WTC11 (cell line): ENCODE results near the gene MIPOL1. TPM values are rescaled to one million over a fixed set of nuclear protein-coding genes. Genes with fewer than 3 reads are reported as not detected.

Experiments
- ATAC-seq: fragments of 200-7000 bp; cut with Tn5 transposase; 2 replicates; pipeline ENCODE4 v1.10.0; 2021; ENCODE audit warnings: mild to moderate bottlenecking, moderate library complexity
- CTCF ChIA-PET: fragments of 300-600 bp; sonication (Branson Sonifier 250); formaldehyde crosslinking; loops from one replicate; lab custom pipeline; 2021; ENCODE audit warnings: antibody characterized with exemption; lab: Charles Lee
- POLR2A ChIA-PET: fragments of 350-600 bp; sonication (Branson Sonifier 250); formaldehyde crosslinking; loops from one replicate; lab custom pipeline; 2021; ENCODE audit warnings: antibody characterized with exemption; lab: Charles Lee
- DNase-seq: peaks from one replicate; pipeline ENCODE4 v3.0.0; 2021; ENCODE audit warnings: low spot score
- H3K27ac Mint-ChIP-seq: 2 replicates; pipeline ENCODE4 v1.8.0; 2021; ENCODE audit warnings: mixed read lengths
- H3K27me3 Mint-ChIP-seq: 2 replicates; pipeline ENCODE4 v1.8.0; 2021; ENCODE audit warnings: low read depth, mild to moderate bottlenecking, moderate library complexity, mixed read lengths
- H3K36me3 Mint-ChIP-seq: 2 replicates; pipeline ENCODE4 v1.8.0; 2021; ENCODE audit warnings: mixed read lengths
- H3K4me1 Mint-ChIP-seq: 2 replicates; pipeline ENCODE4 v1.8.0; 2022; ENCODE audit warnings: mixed read lengths
- H3K4me3 Mint-ChIP-seq: 2 replicates; pipeline ENCODE4 v1.8.0; 2021; ENCODE audit warnings: mild to moderate bottlenecking, moderate library complexity, mixed read lengths
- H3K9me3 Mint-ChIP-seq: 2 replicates; pipeline ENCODE4 v1.8.0; 2021; ENCODE audit warnings: mixed read lengths
- CBFB ChIP-seq: sonication (generic); formaldehyde crosslinking; IDR thresholded peaks from 2 replicates; pipeline ENCODE4 v1.8.1; 2022; ENCODE audit warnings: mild to moderate bottlenecking, low read depth, missing genetic modification reagents
- HMGA2 ChIP-seq: fragments of 250-450 bp; sonication (Bioruptor Pico); IDR thresholded peaks from 2 replicates; pipeline ENCODE4 v1.4.0; 2021; ENCODE audit warnings: mild to moderate bottlenecking, moderate library complexity
- JAZF1 ChIP-seq: fragments of 250-450 bp; sonication (Bioruptor Pico); IDR thresholded peaks from 2 replicates; pipeline ENCODE4 v1.9.0; 2021; ENCODE audit warnings: moderate library complexity, mild to moderate bottlenecking, inconsistent platforms
- NR2C2 ChIP-seq: sonication (generic); formaldehyde crosslinking; IDR thresholded peaks from 2 replicates; pipeline ENCODE4 v1.8.0; 2022; ENCODE audit warnings: mild to moderate bottlenecking, missing genetic modification reagents
- NR3C1 ChIP-seq: sonication (generic); formaldehyde crosslinking; conservative IDR thresholded peaks from 2 replicates; pipeline ENCODE4 v1.8.1; 2023; ENCODE audit warnings: low read depth, mild to moderate bottlenecking, missing genetic modification reagents
- PRRX2 ChIP-seq: fragments of 250-450 bp; sonication (Bioruptor Pico); IDR thresholded peaks from 2 replicates; pipeline ENCODE4 v1.8.0; 2021; ENCODE audit warnings: mild to moderate bottlenecking
- RELA ChIP-seq: sonication (generic); formaldehyde crosslinking; IDR thresholded peaks from 2 replicates; pipeline ENCODE4 v1.8.1; 2022; ENCODE audit warnings: missing genetic modification reagents, mild to moderate bottlenecking, borderline replicate concordance
- total RNA-seq: library from RNA; stranded (reverse); gene quantifications from 3 replicates; pipeline ENCODE4 v1.2.3, GENCODE V29; 2021
- TF ChIP-seq, protein P1 (sequence below): sonication (generic); formaldehyde crosslinking; IDR thresholded peaks from 2 replicates; pipeline ENCODE4 v1.8.0; 2023; ENCODE audit warnings: missing genetic modification reagents, mild to moderate bottlenecking, borderline replicate concordance
- TF ChIP-seq, protein P2 (sequence below): sonication (generic); formaldehyde crosslinking; conservative IDR thresholded peaks from 2 replicates; pipeline ENCODE4 v1.8.1; 2023; ENCODE audit warnings: mild to moderate bottlenecking, low read depth, missing genetic modification reagents, moderate library complexity
- TF ChIP-seq, protein P3 (sequence below): sonication (generic); formaldehyde crosslinking; IDR thresholded peaks from 2 replicates; pipeline ENCODE4 v1.8.1; 2022; ENCODE audit warnings: mild to moderate bottlenecking, missing genetic modification reagents, moderate library complexity, borderline replicate concordance
- TF ChIP-seq, protein P4 (sequence below): sonication (generic); formaldehyde crosslinking; IDR thresholded peaks from 2 replicates; pipeline ENCODE4 v1.8.0; 2022; ENCODE audit warnings: mild to moderate bottlenecking, missing genetic modification reagents
- TF ChIP-seq, protein P5 (sequence below): fragments of 250-450 bp; sonication (Bioruptor Pico); IDR thresholded peaks from 2 replicates; pipeline ENCODE4 v1.9.0; 2021; ENCODE audit warnings: mild to moderate bottlenecking, borderline replicate concordance
- TF ChIP-seq, protein P6 (sequence below): fragments of 250-450 bp; sonication (Bioruptor Pico); conservative IDR thresholded peaks from 2 replicates; pipeline ENCODE4 v1.9.0; 2021; ENCODE audit warnings: mild to moderate bottlenecking
- TF ChIP-seq, protein P7 (sequence below): sonication (generic); formaldehyde crosslinking; IDR thresholded peaks from 2 replicates; pipeline ENCODE4 v1.8.1; 2022; ENCODE audit warnings: missing genetic modification reagents, borderline replicate concordance
- TF ChIP-seq, protein P8 (sequence below): fragments of 200-600 bp; IDR thresholded peaks from 2 replicates; pipeline ENCODE4 v1.8.0; 2022; ENCODE audit warnings: antibody characterized with exemption

The MIPOL1 gene
- total RNA-seq, 1 experiment from 2014 or later = 13.1 TPM

DNA sequence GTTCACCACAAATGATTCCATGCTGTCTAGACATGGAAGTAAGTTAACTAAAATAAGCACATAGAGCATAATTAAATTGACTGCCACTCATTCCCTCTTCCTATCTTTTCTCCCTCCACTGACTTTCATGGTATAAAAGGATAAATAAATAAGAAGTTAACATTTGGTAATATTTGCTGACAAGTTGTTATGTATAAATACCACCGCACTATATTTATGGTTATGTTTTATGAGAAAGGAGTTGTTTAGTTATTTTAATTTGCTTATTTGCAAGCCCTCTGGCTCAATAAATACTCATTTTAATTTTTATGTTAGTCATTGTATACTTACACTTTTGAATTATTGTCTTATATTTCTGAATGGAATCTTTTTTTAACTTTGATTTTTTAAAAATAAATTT lies 113.5 kb downstream of the MIPOL1 start (continued):
- TF ChIP-seq, protein P1, sequence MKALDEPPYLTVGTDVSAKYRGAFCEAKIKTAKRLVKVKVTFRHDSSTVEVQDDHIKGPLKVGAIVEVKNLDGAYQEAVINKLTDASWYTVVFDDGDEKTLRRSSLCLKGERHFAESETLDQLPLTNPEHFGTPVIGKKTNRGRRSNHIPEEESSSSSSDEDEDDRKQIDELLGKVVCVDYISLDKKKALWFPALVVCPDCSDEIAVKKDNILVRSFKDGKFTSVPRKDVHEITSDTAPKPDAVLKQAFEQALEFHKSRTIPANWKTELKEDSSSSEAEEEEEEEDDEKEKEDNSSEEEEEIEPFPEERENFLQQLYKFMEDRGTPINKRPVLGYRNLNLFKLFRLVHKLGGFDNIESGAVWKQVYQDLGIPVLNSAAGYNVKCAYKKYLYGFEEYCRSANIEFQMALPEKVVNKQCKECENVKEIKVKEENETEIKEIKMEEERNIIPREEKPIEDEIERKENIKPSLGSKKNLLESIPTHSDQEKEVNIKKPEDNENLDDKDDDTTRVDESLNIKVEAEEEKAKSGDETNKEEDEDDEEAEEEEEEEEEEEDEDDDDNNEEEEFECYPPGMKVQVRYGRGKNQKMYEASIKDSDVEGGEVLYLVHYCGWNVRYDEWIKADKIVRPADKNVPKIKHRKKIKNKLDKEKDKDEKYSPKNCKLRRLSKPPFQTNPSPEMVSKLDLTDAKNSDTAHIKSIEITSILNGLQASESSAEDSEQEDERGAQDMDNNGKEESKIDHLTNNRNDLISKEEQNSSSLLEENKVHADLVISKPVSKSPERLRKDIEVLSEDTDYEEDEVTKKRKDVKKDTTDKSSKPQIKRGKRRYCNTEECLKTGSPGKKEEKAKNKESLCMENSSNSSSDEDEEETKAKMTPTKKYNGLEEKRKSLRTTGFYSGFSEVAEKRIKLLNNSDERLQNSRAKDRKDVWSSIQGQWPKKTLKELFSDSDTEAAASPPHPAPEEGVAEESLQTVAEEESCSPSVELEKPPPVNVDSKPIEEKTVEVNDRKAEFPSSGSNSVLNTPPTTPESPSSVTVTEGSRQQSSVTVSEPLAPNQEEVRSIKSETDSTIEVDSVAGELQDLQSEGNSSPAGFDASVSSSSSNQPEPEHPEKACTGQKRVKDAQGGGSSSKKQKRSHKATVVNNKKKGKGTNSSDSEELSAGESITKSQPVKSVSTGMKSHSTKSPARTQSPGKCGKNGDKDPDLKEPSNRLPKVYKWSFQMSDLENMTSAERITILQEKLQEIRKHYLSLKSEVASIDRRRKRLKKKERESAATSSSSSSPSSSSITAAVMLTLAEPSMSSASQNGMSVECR = no peak
- TF ChIP-seq NR3C1 (CRISPR knock-in tag) = no peak
- no peak for TF ChIP-seq NR2C2 (CRISPR knock-in tag)
- TF ChIP-seq, protein P2, sequence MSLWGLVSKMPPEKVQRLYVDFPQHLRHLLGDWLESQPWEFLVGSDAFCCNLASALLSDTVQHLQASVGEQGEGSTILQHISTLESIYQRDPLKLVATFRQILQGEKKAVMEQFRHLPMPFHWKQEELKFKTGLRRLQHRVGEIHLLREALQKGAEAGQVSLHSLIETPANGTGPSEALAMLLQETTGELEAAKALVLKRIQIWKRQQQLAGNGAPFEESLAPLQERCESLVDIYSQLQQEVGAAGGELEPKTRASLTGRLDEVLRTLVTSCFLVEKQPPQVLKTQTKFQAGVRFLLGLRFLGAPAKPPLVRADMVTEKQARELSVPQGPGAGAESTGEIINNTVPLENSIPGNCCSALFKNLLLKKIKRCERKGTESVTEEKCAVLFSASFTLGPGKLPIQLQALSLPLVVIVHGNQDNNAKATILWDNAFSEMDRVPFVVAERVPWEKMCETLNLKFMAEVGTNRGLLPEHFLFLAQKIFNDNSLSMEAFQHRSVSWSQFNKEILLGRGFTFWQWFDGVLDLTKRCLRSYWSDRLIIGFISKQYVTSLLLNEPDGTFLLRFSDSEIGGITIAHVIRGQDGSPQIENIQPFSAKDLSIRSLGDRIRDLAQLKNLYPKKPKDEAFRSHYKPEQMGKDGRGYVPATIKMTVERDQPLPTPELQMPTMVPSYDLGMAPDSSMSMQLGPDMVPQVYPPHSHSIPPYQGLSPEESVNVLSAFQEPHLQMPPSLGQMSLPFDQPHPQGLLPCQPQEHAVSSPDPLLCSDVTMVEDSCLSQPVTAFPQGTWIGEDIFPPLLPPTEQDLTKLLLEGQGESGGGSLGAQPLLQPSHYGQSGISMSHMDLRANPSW (CRISPR knock-in tag) = no peak
- TF ChIP-seq, protein P3, sequence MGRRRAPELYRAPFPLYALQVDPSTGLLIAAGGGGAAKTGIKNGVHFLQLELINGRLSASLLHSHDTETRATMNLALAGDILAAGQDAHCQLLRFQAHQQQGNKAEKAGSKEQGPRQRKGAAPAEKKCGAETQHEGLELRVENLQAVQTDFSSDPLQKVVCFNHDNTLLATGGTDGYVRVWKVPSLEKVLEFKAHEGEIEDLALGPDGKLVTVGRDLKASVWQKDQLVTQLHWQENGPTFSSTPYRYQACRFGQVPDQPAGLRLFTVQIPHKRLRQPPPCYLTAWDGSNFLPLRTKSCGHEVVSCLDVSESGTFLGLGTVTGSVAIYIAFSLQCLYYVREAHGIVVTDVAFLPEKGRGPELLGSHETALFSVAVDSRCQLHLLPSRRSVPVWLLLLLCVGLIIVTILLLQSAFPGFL (CRISPR knock-in tag) = no peak
- TF ChIP-seq, protein P4, sequence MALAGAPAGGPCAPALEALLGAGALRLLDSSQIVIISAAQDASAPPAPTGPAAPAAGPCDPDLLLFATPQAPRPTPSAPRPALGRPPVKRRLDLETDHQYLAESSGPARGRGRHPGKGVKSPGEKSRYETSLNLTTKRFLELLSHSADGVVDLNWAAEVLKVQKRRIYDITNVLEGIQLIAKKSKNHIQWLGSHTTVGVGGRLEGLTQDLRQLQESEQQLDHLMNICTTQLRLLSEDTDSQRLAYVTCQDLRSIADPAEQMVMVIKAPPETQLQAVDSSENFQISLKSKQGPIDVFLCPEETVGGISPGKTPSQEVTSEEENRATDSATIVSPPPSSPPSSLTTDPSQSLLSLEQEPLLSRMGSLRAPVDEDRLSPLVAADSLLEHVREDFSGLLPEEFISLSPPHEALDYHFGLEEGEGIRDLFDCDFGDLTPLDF = no peak

DNA sequence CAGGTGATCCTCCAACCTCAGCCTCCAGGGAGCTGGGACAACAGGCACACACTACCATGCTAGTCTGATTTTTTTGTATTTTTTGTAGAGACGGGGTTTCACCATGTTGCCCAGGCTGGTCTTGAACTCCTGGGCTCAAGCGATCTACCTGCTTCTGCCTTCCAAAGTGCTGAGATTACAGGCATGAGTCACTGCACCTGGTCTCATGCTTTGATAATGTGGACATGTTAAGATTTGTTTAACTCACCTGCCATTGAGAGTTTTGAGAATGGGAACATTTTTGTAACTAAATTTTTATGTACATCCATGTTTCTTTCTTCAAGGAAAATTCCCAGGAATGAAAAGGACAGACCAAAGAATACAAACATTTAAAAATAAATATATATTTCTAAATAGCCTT lies 121.2 kb downstream of the MIPOL1 start:
- H3K27me3 Mint-ChIP-seq = no peaks in the 10 kb centered on the region
- ATAC-seq (no peak), DNase-seq (no peak)
- H3K4me1 Mint-ChIP-seq = peaks cover 4% of the 10 kb centered on the region; the same call in 1 of the 2 replicates
- H3K36me3 Mint-ChIP-seq = no peaks in the 10 kb centered on the region
- POLR2A ChIA-PET = no interaction called here
- no peaks in the 10 kb centered on the region for H3K9me3 Mint-ChIP-seq
- H3K27ac Mint-ChIP-seq = no peak overlapping the region
- CTCF ChIA-PET = no interaction called here
- TF ChIP-seq PRRX2 (CRISPR knock-in tag) = no peak
- TF ChIP-seq, protein P5, sequence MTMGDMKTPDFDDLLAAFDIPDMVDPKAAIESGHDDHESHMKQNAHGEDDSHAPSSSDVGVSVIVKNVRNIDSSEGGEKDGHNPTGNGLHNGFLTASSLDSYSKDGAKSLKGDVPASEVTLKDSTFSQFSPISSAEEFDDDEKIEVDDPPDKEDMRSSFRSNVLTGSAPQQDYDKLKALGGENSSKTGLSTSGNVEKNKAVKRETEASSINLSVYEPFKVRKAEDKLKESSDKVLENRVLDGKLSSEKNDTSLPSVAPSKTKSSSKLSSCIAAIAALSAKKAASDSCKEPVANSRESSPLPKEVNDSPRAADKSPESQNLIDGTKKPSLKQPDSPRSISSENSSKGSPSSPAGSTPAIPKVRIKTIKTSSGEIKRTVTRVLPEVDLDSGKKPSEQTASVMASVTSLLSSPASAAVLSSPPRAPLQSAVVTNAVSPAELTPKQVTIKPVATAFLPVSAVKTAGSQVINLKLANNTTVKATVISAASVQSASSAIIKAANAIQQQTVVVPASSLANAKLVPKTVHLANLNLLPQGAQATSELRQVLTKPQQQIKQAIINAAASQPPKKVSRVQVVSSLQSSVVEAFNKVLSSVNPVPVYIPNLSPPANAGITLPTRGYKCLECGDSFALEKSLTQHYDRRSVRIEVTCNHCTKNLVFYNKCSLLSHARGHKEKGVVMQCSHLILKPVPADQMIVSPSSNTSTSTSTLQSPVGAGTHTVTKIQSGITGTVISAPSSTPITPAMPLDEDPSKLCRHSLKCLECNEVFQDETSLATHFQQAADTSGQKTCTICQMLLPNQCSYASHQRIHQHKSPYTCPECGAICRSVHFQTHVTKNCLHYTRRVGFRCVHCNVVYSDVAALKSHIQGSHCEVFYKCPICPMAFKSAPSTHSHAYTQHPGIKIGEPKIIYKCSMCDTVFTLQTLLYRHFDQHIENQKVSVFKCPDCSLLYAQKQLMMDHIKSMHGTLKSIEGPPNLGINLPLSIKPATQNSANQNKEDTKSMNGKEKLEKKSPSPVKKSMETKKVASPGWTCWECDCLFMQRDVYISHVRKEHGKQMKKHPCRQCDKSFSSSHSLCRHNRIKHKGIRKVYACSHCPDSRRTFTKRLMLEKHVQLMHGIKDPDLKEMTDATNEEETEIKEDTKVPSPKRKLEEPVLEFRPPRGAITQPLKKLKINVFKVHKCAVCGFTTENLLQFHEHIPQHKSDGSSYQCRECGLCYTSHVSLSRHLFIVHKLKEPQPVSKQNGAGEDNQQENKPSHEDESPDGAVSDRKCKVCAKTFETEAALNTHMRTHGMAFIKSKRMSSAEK = no peak
- TF ChIP-seq HMGA2 (CRISPR knock-in tag) = no peak
- no peak for TF ChIP-seq RELA
- TF ChIP-seq, protein P6, sequence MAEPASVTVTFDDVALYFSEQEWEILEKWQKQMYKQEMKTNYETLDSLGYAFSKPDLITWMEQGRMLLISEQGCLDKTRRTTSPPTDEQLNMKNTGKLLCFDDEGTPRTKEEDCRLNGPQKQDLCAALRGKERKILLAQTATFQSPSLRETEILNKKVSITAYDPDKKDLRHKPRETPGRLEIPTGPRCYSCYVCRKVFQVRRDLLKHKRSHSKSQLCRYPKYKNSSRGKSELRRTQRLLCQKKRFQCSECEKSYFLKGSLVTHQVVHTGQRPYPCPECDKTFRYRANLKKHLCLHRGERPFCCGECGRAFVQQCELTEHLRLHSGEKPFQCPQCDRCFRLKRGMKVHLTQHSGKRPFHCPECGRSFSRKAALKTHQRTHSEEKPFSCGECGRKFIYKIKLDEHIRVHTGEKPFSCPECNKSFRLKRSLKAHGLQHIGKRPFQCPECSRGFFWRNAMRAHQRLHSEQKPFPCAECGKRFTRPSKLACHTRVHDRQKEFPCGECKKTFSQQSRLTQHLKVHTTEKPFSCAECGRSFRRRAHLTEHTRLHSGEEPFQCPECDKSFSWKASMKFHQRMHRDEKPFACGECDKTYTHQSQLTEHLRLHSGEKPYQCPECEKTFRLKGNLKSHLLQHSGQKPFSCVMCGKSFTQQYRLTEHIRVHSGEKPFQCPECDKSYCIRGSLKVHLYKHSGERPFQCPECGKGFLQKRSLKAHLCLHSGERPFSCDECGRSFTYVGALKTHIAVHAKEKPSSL (CRISPR knock-in tag) = no peak
- TF ChIP-seq JAZF1 (CRISPR knock-in tag) = no peak
- TF ChIP-seq CBFB (CRISPR knock-in tag) = no peak
- TF ChIP-seq, protein P7, sequence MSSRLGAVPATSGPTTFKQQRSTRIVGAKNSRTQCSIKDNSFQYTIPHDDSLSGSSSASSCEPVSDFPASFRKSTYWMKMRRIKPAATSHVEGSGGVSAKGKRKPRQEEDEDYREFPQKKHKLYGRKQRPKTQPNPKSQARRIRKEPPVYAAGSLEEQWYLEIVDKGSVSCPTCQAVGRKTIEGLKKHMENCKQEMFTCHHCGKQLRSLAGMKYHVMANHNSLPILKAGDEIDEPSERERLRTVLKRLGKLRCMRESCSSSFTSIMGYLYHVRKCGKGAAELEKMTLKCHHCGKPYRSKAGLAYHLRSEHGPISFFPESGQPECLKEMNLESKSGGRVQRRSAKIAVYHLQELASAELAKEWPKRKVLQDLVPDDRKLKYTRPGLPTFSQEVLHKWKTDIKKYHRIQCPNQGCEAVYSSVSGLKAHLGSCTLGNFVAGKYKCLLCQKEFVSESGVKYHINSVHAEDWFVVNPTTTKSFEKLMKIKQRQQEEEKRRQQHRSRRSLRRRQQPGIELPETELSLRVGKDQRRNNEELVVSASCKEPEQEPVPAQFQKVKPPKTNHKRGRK (CRISPR knock-in tag) = no peak
- TF ChIP-seq, protein P8, sequence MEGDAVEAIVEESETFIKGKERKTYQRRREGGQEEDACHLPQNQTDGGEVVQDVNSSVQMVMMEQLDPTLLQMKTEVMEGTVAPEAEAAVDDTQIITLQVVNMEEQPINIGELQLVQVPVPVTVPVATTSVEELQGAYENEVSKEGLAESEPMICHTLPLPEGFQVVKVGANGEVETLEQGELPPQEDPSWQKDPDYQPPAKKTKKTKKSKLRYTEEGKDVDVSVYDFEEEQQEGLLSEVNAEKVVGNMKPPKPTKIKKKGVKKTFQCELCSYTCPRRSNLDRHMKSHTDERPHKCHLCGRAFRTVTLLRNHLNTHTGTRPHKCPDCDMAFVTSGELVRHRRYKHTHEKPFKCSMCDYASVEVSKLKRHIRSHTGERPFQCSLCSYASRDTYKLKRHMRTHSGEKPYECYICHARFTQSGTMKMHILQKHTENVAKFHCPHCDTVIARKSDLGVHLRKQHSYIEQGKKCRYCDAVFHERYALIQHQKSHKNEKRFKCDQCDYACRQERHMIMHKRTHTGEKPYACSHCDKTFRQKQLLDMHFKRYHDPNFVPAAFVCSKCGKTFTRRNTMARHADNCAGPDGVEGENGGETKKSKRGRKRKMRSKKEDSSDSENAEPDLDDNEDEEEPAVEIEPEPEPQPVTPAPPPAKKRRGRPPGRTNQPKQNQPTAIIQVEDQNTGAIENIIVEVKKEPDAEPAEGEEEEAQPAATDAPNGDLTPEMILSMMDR = no peak
- TF ChIP-seq, all 79 proteins: peak for 0
- no peak overlapping the region for H3K4me3 Mint-ChIP-seq
